Vagina (tissue), 2 donors: ENCODE data around the gene LMBR1L.

Experiments
- POLR2A ChIP-seq, 2 donors: fragments of 450-650 bp; IDR thresholded peaks; one replicate each; pipeline ENCODE4 v1.6.1; 2017; ENCODE audit warnings: antibody characterized with exemption in 2 of 2, mild to moderate bottlenecking in 2 of 2, moderate library complexity in 2 of 2
- TF ChIP-seq, protein P1 (sequence below), 3 experiments: fragments of 450-650 bp in 2 of 3; fragments of 200-600 bp in 1 of 3; sonication (generic) in 1 of 3; IDR thresholded peaks; one replicate each; pipeline ENCODE4 v1.5.1; 2017 to 2019; ENCODE audit warnings: antibody characterized with exemption in 3 of 3, mild to moderate bottlenecking in 2 of 3, moderate library complexity in 2 of 3

DNA sequence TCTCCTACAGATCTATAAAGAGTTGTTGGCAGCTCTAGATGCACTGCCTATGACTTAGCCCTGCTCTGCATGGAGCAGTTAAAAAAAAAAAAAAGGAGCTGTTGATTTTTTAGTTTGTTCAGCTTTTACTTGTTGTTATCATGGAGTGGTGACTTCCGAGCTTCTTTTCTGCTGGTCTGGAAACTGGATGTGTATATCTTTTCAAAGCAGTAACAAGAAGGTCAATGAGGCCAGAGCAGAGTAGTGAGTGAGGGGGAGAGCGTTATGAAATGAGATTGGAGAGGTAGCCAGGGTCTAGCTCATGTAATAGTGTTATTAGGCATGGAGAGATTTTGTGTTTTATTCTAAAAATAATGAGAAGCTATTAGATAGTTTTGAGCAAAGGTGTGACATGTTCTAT is 33.7 kb upstream of the LMBR1L start:
- TF ChIP-seq, protein P1, sequence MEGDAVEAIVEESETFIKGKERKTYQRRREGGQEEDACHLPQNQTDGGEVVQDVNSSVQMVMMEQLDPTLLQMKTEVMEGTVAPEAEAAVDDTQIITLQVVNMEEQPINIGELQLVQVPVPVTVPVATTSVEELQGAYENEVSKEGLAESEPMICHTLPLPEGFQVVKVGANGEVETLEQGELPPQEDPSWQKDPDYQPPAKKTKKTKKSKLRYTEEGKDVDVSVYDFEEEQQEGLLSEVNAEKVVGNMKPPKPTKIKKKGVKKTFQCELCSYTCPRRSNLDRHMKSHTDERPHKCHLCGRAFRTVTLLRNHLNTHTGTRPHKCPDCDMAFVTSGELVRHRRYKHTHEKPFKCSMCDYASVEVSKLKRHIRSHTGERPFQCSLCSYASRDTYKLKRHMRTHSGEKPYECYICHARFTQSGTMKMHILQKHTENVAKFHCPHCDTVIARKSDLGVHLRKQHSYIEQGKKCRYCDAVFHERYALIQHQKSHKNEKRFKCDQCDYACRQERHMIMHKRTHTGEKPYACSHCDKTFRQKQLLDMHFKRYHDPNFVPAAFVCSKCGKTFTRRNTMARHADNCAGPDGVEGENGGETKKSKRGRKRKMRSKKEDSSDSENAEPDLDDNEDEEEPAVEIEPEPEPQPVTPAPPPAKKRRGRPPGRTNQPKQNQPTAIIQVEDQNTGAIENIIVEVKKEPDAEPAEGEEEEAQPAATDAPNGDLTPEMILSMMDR (IDR thresholded peaks at IDR 0.05), result no peak
- no peak for TF ChIP-seq POLR2A (IDR thresholded peaks at IDR 0.05)
